IPS DF 4.7 (cell line): ENCODE measurements around the gene RAC3.
"Not testable (repeated sequence)": the region's sequence is repeated elsewhere in the genome, so short reads cannot be mapped to it uniquely, and the experiment has no call there.

Source experiments
- DNase-seq: peaks from one replicate; pipeline ENCODE4 v3.0.0-alpha.2; 2013; ENCODE audit warnings: low spot score; ENCODE audit errors: extremely low read depth

The RAC3 gene

DNA sequence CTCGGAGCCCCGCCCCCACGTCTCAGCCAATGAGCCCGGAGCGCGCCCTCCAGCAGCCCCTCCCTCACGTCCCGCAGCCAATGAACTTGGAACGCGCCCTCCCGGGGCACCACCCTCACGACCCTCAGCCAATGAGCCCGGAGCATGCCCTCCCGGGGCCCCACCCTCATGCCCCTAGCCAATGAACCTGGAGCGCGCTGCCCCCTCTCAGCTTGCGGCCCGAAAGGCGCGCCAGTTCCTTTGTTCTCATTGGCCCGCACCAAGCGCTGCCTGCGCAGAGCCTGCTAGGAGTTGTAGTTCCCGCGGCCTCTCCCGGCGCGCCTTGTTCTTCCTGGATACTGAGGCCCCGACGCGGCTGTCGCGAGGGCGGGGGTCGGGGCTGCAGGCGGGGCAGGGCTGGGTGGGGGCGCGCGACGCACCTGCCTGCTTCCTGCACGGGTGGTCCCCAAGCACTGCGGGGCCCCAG lies 8.5 kb upstream of the RAC3 start, which contains the start of gene LRRC45:
TSS of gene LRRC45 (plus strand) at position 325 of the 466 bp plus-strand sequence. CDS start 339 bp downstream, outside the sequence.
- DNase-seq = peak; percentile 83

DNA sequence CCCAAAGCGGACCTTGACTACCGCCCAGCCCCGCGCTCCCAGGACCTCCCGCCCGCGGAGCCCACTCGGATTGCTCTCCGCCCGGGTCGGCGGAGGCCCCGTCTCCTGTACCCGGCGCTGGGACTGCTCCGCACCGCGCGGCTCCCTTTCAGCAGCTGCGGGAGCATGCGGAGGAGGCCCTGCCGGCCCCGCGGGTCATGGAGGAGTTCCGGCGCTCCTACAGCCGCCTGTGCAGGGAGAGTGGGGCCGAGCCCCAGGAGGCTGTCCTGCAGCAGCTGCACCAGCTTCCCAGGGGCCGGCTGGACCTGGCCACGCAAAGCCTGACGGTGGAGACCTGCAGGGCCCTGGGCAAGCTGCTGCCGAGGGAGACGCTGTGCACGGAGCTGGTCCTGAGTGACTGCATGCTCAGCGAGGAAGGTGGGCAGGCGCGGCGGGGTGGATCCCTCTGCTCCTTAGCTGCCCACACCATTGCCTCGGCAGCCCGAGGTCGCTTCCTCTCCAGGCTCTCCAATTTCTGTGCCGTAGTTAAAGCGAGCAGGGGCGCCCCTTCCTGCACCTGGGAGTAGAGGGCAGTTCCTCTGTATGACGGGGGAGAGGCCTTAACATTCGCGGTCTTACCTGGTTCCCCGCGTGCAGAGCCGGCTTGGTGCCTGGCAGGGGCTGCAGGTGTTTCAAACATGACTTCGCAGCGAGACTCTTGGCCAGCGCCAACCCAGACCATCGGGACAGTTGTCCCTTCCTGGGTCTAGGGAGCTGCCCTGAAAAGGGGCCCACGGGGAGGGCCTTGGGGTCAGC lies 7.8 kb upstream of the RAC3 start:
- DNase-seq = no peak

DNA sequence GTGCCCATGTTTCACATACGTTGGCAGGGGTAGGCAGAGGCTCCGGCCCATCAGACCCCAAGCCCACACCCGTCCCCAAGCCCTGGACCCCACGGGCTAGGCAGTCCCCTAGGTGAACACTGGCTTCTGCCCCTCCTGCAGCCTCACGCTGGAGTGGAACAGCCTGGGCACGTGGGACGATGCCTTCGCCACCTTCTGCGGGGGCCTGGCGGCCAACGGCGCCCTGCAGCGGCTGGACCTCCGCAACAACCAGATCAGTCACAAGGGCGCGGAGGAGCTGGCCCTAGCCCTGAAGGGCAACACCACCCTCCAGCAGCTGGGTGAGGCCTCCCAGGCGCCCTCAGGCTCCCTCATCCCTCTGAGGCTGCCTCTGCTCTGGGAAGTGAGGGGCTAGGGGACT lies 6.6 kb upstream of the RAC3 start:
- DNase-seq = no peak

DNA sequence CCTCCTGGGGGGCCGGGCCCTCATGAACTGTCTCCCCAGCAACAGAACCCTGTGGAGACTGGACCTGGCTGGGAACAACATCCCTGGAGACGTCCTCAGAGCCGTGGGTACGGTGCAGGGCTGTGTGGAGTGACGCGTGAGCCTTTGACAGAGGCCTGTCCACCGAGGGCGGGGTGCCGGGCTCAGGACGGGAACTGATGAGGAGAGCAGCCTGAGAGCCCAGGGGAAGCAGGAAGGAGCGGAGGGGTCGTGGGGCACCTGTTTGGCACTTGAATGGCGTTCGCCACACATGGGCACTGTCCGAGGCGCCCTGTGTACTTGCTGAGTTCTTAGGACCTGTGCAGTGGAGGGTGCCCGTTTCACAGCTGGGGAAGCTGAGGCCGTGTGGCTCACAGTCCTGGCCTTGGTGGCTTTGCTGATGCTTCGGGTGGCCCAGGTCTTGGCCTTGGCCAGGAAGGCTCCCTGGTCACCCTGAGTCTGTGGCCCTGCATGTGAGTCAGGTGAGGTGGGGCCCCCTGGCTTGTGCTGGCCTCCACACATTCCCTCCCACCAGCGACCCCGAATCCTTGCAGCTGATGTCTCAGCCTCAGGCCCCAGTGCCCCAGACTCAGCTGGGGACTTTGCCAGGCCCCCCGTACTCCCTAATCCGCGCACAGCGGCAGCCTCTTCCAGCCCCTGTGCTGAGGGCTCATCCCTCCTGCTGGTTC lies 5.9 kb upstream of the RAC3 start:
- no peak for DNase-seq

DNA sequence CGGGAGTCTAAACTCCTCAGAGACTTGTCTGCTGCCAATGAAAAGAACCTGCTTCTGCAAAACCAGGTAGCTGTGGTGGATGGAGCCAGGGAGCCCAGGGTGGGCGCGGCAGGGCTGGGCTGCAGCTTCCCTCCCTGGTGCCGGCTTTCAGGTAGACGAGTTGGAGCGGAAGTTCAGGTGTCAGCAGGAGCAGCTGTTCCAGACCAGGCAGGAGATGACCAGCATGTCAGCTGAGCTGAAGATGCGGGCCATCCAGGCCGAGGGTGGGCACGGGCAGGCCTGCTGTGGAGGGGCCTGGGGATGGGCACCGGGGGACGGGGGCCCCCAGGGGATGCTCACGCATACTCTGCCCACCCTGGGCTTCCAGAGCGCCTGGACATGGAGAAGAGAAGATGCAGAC lies 3.2 kb upstream of the RAC3 start:
- no peak for DNase-seq

DNA sequence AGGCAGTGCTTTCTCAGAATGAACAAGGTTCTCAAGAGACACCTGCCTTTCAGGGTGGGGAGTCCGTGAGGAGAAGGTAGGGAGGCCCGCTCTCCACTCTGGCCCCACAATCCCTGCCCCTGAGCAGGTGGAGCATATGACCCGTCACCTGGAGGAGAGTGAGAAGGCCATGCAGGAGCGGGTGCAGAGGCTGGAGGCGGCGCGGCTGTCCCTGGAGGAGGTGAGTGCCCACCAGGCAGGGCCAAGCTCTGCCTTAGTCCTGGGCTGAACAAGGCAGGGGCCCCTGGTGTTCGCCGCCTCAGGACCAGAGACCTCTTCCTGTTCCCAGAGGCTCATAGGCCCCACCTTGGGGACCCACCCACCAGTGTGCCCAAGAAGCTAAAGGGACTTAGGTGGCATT lies 2.5 kb upstream of the RAC3 start:
- DNase-seq = no peak

DNA sequence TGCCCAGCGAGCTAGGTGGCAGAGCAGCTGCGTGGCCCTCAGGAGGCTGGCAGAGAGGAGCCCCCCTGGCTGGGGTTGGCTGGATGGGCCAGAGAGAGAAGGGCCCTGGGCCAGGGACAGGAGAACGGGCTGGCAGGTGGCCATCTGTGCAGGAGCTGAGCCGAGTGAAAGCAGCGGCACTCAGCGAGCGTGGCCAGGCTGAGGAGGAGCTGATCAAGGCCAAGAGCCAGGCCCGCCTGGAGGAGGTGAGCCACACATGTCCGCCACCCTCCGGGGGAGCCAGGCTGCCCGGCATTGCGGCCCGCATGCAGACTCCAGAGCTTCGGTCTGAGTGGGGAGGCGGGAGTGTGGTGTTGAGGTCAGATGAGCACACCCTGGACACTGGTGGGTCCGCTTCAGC lies 2.1 kb upstream of the RAC3 start:
- DNase-seq = no peak

DNA sequence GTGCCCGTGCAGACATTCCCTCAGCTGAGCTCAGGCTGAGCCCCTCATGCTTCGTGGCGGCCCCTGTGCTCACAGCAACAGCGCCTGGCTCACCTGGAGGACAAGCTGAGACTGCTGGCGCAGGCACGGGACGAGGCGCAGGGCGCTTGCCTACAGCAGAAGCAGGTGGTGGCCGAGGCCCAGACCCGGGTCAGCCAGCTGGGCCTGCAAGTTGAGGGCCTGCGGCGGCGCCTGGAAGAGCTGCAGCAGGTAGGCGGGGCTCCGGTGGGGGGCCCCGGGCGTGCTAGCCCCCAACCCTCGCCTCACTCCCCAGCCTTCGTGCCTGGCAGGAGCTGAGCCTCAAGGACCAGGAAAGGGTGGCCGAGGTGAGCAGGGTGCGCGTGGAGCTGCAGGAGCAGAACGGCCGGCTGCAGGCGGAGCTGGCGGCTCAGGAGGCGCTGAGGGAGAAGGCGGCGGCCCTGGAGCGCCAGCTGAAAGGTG lies 1.4 kb upstream of the RAC3 start:
- no peak for DNase-seq

DNA sequence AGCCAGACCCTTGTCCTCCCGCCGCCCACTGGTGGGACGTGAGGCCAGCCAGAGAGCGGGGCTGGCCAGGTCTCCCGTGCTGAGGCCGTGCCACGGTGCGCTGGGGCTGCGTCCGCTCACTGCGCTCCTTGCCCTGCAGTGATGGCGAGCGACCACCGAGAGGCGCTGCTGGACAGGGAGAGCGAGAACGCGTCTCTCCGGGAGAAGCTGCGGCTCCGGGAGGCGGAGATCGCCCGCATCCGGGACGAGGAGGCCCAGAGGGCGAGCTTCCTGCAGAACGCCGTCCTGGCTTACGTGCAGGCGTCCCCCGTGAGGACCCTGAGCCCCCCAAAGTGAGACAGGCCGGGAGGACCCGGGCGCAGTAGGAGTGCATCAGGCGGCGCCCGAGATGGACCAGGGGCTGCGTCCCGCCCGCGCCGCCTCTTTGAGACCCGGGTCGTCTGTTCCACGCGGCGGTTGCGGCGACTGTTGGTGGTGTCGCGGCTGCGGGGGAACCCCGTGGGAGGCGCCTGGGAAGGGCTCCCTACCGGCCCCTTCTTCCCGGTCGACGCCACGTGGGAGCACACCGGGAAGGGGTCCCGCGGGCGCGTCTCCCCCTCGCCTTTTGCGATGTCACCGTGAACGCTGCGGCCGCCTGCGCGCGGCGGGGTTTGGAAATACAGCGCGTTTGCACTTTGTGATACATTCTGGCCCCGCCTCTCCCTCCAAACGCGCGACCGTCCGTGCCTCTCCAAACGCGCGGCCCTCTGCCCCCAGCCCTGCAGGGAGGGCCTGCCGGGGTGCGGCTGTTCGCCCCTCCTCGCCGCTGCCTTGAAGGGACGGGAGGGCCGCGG lies 792 bp upstream of the RAC3 start:
- DNase-seq = no peak

DNA sequence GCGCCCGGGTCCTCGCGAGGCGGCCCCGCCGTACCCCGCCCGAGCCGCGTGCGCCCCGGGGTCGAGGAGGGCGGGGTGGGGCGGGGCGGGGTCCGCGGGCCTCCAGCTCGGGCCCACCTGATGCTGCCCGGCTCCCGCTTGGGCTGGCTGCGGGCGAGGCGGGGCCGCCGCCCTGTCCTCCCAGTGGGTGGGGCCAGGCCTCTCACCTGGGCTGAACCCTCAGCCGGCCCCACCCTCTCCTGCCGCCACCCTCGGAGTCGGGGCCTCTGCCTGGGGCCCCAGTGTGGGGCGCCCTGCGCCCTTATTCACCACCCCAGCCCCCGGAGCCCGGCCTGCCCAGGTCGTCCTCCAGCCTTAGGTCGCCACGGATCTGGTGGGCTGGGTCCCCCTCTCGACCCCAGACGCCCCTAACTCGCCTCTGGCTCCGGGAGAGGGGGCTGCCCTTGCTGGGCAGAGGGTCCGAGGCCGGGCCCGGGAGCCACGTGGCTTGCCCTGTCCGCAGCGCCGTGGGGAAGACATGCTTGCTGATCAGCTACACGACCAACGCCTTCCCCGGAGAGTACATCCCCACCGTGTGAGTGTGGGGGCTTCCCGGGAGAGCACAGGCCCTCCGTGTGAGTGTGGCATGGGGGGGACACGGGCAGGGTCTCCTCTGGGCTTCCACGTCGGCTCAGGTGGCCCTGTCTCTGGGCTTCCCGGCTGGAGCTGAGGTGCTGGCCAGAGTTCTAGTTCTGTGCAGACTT lies 578 bp downstream of the RAC3 start:
- DNase-seq = no peak

DNA sequence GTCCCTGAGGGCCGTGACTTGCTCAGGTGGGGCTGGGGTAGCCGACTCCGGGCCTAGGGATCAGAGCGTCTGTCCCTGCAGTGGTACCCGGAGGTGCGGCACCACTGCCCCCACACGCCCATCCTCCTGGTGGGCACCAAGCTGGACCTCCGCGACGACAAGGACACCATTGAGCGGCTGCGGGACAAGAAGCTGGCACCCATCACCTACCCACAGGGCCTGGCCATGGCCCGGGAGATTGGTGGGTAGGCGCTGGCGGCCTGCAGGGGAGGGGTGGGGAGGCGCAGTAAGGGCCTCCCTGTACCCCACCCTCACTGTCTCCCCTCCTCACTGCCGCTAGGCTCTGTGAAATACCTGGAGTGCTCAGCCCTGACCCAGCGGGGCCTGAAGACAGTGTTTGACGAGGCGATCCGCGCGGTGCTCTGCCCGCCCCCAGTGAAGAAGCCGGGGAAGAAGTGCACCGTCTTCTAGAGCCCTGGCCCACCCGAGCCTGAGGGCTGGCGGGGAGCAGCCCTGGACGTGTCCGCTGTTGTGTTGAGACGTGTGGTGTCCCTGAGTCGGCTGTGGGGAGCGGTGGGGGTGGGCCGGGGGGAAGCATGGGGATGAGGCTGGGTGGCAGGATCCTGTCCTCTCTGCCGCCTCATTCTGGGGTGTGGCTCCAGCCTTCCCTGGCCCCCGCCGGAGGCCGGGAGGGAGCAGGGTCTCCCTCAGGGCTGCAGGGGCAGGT lies 2.0 kb downstream of the RAC3 start:
- DNase-seq = no peak

DNA sequence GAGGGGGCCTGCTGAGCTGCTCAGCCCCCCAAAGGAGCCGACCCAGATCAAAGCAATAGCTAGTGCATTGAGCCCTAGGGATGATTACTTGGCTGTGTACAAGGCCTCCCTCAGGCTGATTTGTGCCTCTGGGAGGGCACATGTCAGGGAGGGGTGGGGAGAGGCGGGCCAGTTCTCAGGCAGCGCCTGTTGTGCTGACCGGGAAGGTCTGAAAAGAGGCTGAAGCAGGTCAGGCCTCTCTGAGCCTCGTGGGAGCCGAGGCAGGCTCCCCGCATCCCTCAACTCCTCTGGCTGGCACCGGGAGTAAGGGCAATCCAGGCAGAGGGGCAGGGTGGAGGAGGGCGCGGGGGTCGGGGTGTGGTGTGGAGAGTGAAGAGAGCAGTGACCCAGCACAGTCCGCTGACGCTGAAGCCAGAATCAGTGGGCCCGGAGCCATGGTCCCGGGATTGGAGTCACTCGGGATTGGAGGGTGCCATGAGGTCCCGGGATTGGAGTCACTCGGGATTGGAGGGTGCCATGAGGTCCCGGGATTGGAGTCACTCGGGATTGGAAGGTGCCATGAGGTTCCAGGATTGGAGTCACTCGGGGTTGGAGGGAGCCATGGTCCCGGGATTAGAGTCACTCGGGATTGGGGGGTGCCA lies 3.0 kb downstream of the RAC3 start:
- no peak for DNase-seq

DNA sequence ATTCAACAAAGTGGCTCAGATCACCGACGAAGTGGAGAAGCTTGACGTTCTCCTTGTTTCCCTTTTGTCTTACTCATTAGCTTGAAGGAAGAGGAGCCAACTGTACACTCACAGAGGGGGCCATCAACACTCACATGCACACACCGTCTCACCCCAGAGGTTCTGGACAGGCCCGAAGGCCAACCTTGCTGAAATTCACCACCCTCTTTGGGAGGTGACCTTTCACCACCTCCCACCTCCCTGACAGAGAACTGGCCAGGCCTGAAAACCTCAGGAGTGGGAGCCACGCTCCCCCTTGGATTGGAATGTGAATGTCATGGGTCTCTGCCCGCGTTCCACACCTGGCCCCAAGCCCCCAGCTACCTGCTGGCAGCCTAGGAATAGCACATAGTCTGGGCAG lies 4.0 kb downstream of the RAC3 start:
- DNase-seq = no peak

DNA sequence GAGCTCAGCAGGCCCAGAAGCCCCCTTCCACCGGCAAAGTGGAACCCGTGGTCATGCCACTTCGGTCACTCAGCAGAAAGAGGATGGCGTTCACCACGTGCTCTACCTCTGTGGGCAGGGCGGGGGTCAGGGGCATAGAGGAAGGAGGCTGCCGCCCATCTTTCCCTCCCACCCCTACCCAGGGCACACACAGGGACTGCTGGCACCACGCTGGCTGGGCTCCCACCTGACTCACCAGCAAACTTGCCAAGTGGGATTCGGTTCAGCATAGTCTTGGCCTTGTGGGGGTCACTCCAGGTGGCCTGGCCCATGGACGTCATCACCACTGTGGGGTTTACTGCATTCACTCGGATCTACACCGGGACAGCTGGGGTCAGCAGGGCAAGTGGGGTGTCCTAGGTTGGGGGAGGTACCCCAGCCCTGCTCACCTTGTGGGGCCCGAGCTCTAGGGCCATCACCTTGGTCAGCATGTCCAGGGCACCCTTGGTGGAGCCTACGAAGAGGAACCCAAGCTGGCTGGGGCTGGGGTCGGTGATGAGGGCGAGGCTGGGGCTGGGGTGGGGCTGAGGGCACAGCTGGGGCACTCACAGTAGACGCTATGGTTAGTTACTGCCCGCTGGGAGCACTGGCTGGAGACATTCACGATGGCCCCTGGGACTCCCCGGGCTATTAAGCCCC lies 4.6 kb downstream of the RAC3 start:
- no peak for DNase-seq

DNA sequence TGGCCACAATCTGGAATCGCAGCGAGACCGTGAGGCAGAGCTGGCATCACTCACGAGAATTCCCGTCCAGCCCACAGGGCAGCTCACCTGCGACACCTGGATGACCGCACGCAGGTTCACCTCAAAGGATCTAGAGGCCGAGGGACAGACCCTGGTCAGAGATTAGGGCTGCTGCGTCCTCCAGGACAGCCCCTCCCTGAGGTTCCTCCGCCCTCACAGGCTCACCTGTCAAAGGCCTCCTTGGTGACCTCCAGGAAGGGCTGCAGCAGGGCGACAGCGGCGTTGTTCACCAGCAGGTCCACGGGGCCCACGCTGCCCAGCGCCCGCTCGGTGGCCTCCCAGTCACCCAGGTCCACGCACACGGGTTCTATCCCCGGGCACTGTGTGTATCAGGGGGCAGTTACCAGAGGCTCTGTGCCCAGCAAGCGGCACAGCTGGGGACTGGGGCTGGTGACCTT lies 5.2 kb downstream of the RAC3 start:
- no peak for DNase-seq

DNA sequence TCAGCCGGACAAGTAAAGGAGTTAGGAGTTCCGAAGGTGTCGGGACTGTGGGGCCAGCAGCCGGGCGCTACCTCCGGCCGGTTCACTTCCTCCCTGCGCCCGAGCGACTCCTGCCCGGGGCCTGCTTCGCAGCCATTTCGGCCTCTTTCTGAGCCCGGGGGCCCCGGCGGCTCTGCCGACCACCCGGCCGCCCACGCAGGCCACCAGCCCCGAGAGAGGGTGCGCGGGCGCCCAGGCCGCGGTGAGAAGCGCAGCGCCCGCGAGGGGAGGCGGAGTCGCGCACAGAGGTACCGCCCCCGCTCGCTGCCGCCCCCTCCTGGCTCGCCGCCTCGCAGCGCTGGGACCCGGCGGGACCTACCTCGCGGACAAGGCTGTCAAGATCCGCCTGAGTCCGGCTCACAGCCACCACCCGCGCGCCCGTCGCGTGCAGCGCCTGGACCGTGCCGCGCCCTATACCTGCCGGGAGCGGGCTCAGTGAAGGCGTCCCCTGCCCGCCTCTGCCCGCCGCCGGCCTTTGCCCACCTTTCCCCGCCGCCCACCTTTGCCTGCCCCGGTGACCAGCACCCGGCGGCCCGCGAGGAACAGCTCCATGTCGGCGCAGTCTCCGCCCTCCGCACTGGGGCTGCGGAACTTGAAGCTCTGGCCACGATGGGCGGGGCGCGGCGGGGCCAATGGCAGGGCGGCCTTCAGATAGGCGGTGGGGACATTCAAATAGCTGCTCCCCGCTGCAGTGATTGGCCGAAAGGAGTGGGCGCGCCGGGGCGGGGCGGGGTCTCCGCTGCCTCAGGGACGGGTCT lies 5.8 kb downstream of the RAC3 start, which contains the start of gene DCXR:
TSS of gene DCXR (minus strand) at position 606 of the 797 bp plus-strand sequence. CDS start at position 591, 15 bp downstream.
- no peak for DNase-seq

DNA sequence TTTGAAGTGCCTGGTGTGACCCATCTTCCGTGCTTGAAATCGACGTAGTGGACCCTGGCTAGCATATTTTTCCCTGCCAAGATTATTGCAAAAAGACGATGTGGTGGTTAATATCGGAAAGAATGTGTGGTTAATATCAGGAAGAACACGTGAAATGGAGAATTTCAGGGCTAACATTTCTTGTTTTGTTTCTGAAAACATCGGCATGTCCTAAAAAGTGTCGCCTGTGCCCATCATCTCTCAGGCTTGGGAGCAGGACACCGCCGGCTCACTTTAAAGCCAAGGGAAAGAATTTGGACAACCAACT lies 6.4 kb downstream of the RAC3 start:
- DNase-seq = no peak

DNA sequence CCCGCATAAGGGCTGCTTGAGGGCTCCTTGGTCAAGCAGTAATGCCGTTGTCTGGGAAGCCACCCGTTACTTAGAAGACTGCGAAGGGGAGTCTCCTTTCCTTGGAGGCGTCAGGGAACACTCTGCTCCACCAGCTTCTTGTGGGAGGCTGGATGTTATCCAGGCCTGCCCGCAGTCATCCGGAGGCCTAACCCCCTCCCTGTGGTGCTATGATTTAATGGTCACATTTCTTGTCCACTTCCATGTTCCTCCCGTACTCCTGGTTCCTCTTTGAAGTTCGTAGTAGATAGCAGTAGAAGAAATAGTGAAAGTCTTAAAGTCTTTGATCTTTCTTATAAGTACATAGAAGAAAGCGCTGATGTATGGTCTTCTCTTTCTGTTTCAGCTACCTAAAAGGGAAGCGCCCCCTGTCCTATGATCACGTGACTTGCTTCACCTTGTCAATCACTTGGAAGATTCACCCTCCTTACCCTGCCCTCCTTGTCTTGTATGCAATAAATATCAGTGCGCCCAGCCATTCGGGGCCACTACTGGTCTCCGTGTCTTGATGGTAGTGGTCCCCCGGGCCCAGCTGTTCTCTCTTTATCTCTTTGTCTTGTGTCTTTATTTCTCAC lies 7.4 kb downstream of the RAC3 start:
- DNase-seq = not testable (repeated sequence)
